ENCODE data around the gene MLH3. TPM values are rescaled to one million over a fixed set of nuclear protein-coding genes. Genes with fewer than 3 reads are reported as not detected.

Gene MLH3
- polyA plus RNA-seq, 1 donor from 2014 or later: 17.3 TPM

DNA sequence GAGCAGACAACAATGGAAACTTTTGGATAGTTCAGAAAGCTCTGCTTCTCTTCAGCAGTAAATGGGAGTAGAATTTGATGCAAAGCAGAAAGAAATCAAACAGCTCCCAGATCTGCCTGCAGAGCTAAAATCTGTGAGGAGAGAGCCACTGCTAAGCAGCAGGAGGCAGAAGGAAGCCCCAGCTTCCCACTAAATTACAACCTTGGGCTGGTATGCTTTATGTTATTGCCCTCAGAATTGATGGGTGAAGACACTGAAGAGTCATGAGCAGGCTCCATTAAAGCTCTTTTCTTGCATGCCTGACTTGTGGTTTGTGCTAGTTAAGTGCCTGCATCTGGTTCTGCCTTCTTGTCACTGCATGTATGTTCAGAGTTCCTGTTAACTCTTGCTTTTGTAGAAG, 26.5 kb upstream of the MLH3 start:
- no peaks in the 10 kb centered on the region for H3K36me3 ChIP-seq (ENCODE audit: insufficient read depth, low read length)
- H3K4me3 ChIP-seq (ENCODE audit: low read length): no peak overlapping the region
- H3K27ac ChIP-seq (ENCODE audit: low read length): no peak overlapping the region
- no peak overlapping the region for H3K9ac ChIP-seq (ENCODE audit: low read length)
- H3K4me2 ChIP-seq (ENCODE audit: low read length): no peak overlapping the region
- H3K27me3 ChIP-seq (ENCODE audit: insufficient read depth, low read depth, low read length): no peaks in the 10 kb centered on the region
- no peaks in the 10 kb centered on the region for H3K79me2 ChIP-seq (replicated peaks; ENCODE audit: insufficient read depth, low read length)
- no peaks in the 10 kb centered on the region for H3K9me2 ChIP-seq (ENCODE audit: insufficient read depth, low read length)
- no peaks in the 10 kb centered on the region for H3F3A ChIP-seq (ENCODE audit: insufficient read depth, low read length, poor library complexity, severe bottlenecking)
- TF ChIP-seq SMC3 (conservative IDR thresholded peaks at IDR 0.05; ENCODE audit: poor library complexity) (no peak), EP300 (conservative IDR thresholded peaks at IDR 0.05; ENCODE audit: poor library complexity, severe bottlenecking) (no peak), POLR2AphosphoS5 (IDR thresholded peaks at IDR 0.05) (peak; percentile 67)
- H2AFZ ChIP-seq (ENCODE audit: low read depth, low read length): no peak overlapping the region
- H3K9me3 ChIP-seq (ENCODE audit: low read length): no peaks in the 10 kb centered on the region
- H4K20me1 ChIP-seq (ENCODE audit: insufficient read depth): no peaks in the 10 kb centered on the region

DNA sequence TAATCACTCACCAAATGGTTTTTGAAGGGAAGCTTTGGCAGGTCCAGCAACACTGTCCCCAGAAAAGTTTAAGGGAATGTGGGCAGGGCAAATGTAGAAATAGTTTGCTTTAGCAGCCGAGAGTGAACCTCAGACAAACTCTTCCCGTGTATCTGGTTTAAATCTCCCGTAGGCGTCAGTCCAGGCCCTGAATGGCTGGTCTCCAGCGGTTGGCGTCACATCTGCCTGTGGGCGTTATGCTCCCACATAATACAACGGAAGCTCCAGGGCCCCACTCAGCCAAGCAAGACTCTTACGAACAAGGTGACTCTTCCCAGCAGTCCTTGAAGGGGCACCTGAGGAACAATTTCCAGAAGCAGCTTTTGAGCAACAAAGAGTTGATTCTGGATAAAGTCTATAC, 19.1 kb upstream of the MLH3 start:
- H3F3A ChIP-seq (ENCODE audit: insufficient read depth, low read length, poor library complexity, severe bottlenecking): no peaks in the 10 kb centered on the region
- H3K79me2 ChIP-seq (replicated peaks; ENCODE audit: insufficient read depth, low read length): no peaks in the 10 kb centered on the region
- no peak overlapping the region for H3K4me2 ChIP-seq (ENCODE audit: low read length)
- no peak overlapping the region for H2AFZ ChIP-seq (ENCODE audit: low read depth, low read length)
- no peaks in the 10 kb centered on the region for H3K36me3 ChIP-seq (ENCODE audit: insufficient read depth, low read length)
- no peak overlapping the region for H3K27ac ChIP-seq (ENCODE audit: low read length)
- H3K27me3 ChIP-seq (ENCODE audit: insufficient read depth, low read depth, low read length): no peaks in the 10 kb centered on the region
- H3K9me2 ChIP-seq (ENCODE audit: insufficient read depth, low read length): no peaks in the 10 kb centered on the region
- H4K20me1 ChIP-seq (ENCODE audit: insufficient read depth): no peaks in the 10 kb centered on the region
- no peaks in the 10 kb centered on the region for H3K9me3 ChIP-seq (ENCODE audit: low read length)
- TF ChIP-seq RAD21 (conservative IDR thresholded peaks at IDR 0.05) (no peak), SMC3 (conservative IDR thresholded peaks at IDR 0.05; ENCODE audit: poor library complexity) (no peak), POLR2AphosphoS5 (IDR thresholded peaks at IDR 0.05) (no peak), MXI1 (conservative IDR thresholded peaks at IDR 0.05; ENCODE audit: poor library complexity, severe bottlenecking) (no peak), EP300 (conservative IDR thresholded peaks at IDR 0.05; ENCODE audit: poor library complexity, severe bottlenecking) (no peak), EZH2 (IDR thresholded peaks at IDR 0.05; ENCODE audit: borderline replicate concordance, insufficient read depth, low read length, poor library complexity, severe bottlenecking) (no peak), TAF1 (IDR thresholded peaks at IDR 0.05; ENCODE audit: low read depth) (no peak)
- TF ChIP-seq, protein P1, sequence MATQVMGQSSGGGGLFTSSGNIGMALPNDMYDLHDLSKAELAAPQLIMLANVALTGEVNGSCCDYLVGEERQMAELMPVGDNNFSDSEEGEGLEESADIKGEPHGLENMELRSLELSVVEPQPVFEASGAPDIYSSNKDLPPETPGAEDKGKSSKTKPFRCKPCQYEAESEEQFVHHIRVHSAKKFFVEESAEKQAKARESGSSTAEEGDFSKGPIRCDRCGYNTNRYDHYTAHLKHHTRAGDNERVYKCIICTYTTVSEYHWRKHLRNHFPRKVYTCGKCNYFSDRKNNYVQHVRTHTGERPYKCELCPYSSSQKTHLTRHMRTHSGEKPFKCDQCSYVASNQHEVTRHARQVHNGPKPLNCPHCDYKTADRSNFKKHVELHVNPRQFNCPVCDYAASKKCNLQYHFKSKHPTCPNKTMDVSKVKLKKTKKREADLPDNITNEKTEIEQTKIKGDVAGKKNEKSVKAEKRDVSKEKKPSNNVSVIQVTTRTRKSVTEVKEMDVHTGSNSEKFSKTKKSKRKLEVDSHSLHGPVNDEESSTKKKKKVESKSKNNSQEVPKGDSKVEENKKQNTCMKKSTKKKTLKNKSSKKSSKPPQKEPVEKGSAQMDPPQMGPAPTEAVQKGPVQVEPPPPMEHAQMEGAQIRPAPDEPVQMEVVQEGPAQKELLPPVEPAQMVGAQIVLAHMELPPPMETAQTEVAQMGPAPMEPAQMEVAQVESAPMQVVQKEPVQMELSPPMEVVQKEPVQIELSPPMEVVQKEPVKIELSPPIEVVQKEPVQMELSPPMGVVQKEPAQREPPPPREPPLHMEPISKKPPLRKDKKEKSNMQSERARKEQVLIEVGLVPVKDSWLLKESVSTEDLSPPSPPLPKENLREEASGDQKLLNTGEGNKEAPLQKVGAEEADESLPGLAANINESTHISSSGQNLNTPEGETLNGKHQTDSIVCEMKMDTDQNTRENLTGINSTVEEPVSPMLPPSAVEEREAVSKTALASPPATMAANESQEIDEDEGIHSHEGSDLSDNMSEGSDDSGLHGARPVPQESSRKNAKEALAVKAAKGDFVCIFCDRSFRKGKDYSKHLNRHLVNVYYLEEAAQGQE (IDR thresholded peaks at IDR 0.05; ENCODE audit: borderline replicate concordance): no peak
- TF ChIP-seq, protein P2, sequence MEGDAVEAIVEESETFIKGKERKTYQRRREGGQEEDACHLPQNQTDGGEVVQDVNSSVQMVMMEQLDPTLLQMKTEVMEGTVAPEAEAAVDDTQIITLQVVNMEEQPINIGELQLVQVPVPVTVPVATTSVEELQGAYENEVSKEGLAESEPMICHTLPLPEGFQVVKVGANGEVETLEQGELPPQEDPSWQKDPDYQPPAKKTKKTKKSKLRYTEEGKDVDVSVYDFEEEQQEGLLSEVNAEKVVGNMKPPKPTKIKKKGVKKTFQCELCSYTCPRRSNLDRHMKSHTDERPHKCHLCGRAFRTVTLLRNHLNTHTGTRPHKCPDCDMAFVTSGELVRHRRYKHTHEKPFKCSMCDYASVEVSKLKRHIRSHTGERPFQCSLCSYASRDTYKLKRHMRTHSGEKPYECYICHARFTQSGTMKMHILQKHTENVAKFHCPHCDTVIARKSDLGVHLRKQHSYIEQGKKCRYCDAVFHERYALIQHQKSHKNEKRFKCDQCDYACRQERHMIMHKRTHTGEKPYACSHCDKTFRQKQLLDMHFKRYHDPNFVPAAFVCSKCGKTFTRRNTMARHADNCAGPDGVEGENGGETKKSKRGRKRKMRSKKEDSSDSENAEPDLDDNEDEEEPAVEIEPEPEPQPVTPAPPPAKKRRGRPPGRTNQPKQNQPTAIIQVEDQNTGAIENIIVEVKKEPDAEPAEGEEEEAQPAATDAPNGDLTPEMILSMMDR (IDR thresholded peaks at IDR 0.05; ENCODE audit: poor library complexity, severe bottlenecking): no peak
- no peak overlapping the region for H3K9ac ChIP-seq (ENCODE audit: low read length)
- peak overlapping the region; percentile 91 for H3K4me3 ChIP-seq (ENCODE audit: low read length)

DNA sequence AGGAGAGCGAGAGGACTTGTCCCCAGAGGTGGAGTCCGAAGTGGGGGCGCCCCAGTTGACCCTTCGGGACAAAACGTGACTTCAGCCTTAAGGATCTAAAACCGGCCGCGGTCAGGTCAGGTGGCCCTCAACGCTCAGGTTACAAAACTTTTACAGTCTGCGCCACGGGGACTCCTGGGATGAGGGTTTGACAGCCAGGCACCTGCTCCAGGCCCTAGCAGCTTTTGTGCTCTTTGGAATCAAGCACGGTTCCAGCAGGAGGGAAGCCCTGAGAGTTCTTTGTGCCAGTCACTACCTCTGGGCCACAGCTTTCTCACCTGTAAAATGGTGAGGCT, 18.5 kb upstream of the MLH3 start:
- H3K4me3 ChIP-seq (ENCODE audit: low read length): peak overlapping the region; percentile 91
- peak overlapping the region; percentile 69 for H3K9ac ChIP-seq (ENCODE audit: low read length)
- no peaks in the 10 kb centered on the region for H3K79me2 ChIP-seq (replicated peaks; ENCODE audit: insufficient read depth, low read length)
- H3K9me3 ChIP-seq (ENCODE audit: low read length): no peaks in the 10 kb centered on the region
- H3K9me2 ChIP-seq (ENCODE audit: insufficient read depth, low read length): no peaks in the 10 kb centered on the region
- H3K36me3 ChIP-seq (ENCODE audit: insufficient read depth, low read length): no peaks in the 10 kb centered on the region
- no peak for TF ChIP-seq SMC3 (conservative IDR thresholded peaks at IDR 0.05; ENCODE audit: poor library complexity)
- TF ChIP-seq, protein P2 (IDR thresholded peaks at IDR 0.05; ENCODE audit: poor library complexity, severe bottlenecking): no peak
- no peak for TF ChIP-seq TAF1 (IDR thresholded peaks at IDR 0.05; ENCODE audit: low read depth)
- TF ChIP-seq EP300 (conservative IDR thresholded peaks at IDR 0.05; ENCODE audit: poor library complexity, severe bottlenecking): no peak
- no peak for TF ChIP-seq POLR2AphosphoS5 (IDR thresholded peaks at IDR 0.05)
- no peak for TF ChIP-seq MXI1 (conservative IDR thresholded peaks at IDR 0.05; ENCODE audit: poor library complexity, severe bottlenecking)
- TF ChIP-seq RAD21 (conservative IDR thresholded peaks at IDR 0.05): no peak
- no peak for TF ChIP-seq EZH2 (IDR thresholded peaks at IDR 0.05; ENCODE audit: borderline replicate concordance, insufficient read depth, low read length, poor library complexity, severe bottlenecking)
- TF ChIP-seq, protein P1 (IDR thresholded peaks at IDR 0.05; ENCODE audit: borderline replicate concordance): no peak
- H3K4me2 ChIP-seq (ENCODE audit: low read length): peak overlapping the region; percentile 65
- no peaks in the 10 kb centered on the region for H4K20me1 ChIP-seq (ENCODE audit: insufficient read depth)
- H3F3A ChIP-seq (ENCODE audit: insufficient read depth, low read length, poor library complexity, severe bottlenecking): no peaks in the 10 kb centered on the region
- no peaks in the 10 kb centered on the region for H3K27me3 ChIP-seq (ENCODE audit: insufficient read depth, low read depth, low read length)
- H3K27ac ChIP-seq (ENCODE audit: low read length): no peak overlapping the region
- peak overlapping the region; percentile 74 for H2AFZ ChIP-seq (ENCODE audit: low read depth, low read length)

Data from neural cell (in vitro differentiated cells).